GM19468 (cell line): ENCODE measurements around the gene TTC39C.
"Not testable (repeated sequence)": the region's sequence is repeated elsewhere in the genome, so short reads cannot be mapped to it uniquely, and the experiment has no call there.

Source experiments
- ATAC-seq: cut with Tn5 transposase; IDR thresholded peaks from one replicate; pipeline ENCODE4 v1.9.1; 2021; ENCODE audit warnings: mild to moderate bottlenecking, moderate library complexity, moderate number of reproducible peaks; ENCODE audit not compliant: unreplicated experiment; ENCODE audit errors: extremely low read depth

The TTC39C gene

DNA sequence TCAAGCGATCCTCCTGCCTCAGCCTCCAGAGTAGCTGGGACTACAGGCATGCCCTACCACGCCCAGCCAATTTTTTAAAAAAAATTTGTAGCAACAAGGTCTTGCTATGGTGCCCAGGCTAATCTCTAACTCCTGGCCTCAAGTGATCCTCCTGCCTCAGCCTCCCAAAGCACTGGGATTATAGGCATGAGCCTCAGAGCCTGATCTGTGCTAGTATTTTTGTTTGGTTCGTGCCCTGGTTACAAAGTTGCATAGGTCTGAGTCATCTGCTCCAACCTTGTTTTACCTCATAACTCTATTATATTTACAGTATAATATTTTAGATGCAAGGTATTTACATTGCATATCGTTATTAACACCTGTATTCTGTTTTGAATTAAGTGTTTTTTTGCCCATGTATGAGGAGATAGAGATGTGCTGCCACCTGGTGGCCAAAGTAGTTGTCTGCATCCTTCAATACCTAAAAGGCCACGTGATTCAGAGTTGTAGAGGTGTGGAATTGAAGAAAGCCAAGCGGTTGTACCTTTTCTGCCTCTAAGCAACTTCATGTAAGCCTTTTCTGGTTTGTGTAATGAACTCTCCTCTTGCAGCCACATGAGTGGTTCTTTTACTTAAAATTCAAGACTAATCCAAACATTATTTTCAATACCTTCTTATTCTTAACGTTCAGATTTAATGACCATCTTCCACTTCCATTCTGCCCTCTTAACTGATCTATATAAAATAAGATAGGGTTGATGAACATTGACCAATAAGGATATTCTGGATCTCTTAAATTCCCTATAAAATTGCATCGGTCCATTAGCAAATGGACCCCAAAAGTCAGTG is 104.4 kb downstream of the TTC39C start:
- no peak for ATAC-seq

DNA sequence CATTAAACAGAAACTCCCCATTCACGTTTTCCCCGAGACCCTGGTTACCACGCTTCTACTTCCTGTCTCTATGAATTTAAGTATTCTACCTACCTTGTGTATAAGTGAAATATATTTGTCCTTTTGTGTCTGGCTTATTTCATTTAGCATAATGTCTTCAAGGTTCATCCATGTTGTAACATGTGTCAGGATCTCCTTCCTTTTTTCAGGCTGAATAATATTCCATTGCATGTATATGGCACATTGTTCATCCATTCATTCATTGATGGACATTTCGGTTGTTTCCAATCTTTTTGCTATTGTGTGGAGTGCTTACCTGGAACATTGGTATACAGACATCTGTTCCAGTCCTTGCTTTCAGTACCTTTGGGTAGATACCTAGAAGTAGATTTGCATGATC is 106.1 kb downstream of the TTC39C start:
- ATAC-seq = no peak

DNA sequence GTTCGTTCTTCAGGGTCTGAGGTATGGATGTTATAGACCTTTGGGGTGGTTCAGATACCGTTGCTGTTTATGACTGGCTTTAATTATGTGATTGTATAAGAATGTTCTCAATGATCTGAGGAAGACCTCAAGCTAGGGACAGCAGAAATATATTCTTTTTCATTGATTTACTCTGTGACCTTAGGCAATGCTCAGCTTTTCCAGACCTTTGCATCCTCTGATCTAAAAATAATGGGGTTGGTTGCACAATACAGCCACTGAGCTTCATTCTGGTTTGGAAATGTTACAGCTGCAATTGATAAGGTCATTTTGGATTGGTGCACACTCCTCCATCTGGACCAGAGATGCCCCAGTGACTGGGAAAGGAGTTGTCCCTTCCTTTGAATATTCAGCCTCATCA is 107.1 kb downstream of the TTC39C start:
- no peak for ATAC-seq

DNA sequence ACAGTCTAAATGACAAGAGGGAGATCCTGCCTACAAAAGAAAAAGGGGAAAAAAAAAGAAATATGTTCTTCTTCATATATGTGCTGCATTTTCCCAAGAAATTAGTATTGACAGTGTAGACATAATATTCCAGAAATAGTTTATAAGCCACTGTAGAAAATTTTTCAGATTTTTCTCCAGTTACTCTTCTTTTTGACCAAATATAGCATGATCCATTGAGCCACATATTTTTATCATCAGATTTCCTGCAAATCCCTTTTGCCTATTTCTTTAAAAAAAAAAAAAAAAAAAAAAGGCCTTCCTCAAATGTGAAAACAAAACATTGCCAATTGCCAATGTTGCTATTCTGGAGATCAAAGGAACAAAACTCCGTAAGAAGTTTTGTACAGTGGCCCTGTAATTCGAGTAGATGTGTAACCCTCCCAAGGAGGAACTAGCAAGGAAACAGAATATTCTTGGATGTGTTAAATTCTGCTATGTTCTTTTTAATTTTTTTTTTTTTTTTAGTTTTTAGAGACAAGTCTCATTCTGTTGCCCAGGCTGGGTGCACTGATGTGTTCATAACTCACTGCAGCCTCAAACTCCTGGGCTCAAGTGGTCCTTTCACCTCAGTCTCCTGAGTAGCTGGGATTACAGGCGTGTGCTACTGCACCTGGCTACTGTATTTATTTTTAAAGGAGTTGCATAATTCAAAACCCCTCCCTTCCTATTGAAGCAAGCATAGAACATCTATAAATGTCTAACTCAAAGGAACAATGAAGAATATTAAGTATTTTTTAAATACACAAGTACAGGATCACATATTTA is 111.8 kb downstream of the TTC39C start:
- no peak for ATAC-seq

DNA sequence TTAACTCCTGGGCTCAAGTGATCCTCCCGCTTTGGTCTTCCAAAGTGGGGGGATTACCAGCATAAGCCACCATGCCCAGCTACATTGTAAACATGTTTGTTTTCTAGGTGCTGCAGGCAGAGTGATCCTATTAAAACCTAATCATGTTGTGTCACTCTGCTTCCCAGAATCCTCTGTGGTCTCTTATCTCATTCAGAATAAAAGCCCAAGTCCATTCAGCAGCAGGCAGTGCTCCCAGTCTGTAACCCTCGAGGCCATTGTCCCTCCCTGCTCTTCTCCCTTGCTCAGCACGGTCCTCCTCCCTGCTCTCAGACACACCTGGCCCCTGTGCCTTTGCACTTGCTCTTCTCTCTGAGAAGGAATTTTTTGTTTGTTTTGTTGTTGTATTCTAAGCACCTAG is 113.2 kb downstream of the TTC39C start:
- ATAC-seq = no peak

DNA sequence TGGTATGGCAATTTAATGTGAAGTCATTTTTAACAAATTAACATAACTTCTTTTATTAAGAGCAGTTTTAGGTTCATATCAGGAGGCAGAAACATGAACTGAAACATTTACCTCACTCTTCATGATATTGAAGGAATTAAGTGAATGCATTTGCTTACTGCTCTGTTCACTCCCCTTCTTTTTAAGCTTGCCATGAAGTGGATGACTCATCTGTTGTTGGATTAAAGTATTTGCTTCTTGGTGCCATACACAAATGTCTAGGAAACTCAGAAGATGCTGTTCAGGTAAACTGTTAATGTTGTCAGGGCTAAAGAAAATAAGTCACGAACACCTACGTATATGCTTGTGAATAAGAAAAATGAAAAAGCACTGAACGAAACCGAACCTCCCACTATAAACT is 114.1 kb downstream of the TTC39C start:
- no peak for ATAC-seq

DNA sequence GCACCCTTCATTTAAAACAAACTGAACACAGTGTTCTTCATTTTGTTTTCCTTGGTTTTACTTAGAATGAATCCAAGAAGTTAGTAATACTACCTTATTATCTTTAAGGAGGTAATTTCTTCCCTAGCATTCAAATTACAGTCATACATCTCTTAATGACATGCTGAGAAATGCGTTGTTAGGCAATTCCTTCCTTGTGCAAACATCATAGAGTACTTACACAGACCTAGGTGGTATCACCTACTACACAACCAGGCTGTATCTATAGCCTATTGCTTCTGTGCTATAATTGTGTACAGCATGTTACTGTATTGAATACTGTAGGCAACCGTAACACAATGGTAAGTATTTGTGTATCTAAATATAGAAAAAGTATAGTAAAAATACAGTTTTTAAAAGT is 115.9 kb downstream of the TTC39C start:
- no peak for ATAC-seq

DNA sequence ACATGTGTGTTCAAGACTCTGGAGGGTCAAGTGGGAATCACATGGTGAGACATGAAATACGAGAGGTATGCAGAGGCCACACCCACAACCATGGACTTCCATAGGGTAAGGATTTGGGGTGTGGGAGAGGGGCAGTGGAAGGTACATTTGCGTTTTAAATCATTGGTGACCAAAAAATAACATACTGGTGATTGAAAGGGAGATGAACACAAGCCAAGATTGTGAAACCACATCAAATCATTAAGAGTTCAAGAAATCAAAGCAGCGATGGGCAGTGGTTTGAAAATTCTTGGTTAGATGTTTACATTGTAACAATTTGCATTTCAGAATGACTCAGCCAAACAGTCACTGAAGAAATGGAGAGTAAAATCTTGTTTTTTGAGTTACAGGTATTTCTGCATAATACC is 122.4 kb downstream of the TTC39C start:
- ATAC-seq = no peak

DNA sequence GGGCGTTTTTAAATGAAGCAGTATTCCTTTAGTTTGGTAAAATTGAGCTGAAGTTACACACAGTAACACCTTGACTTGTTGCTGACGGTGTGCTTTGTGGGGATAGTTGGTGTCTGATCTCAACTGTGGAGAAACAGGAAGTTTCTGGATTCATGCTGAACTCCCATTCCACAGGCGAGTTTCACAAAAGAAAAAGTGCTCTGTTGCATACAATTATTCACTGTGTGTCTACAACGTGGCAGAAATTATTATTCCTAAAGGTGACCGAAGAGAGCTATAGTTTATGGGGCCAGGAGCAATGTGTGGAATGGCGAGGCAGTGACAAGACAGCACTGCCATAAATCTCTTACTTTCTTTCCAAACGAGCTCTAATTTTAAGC is 123.8 kb downstream of the TTC39C start:
- no peak for ATAC-seq

DNA sequence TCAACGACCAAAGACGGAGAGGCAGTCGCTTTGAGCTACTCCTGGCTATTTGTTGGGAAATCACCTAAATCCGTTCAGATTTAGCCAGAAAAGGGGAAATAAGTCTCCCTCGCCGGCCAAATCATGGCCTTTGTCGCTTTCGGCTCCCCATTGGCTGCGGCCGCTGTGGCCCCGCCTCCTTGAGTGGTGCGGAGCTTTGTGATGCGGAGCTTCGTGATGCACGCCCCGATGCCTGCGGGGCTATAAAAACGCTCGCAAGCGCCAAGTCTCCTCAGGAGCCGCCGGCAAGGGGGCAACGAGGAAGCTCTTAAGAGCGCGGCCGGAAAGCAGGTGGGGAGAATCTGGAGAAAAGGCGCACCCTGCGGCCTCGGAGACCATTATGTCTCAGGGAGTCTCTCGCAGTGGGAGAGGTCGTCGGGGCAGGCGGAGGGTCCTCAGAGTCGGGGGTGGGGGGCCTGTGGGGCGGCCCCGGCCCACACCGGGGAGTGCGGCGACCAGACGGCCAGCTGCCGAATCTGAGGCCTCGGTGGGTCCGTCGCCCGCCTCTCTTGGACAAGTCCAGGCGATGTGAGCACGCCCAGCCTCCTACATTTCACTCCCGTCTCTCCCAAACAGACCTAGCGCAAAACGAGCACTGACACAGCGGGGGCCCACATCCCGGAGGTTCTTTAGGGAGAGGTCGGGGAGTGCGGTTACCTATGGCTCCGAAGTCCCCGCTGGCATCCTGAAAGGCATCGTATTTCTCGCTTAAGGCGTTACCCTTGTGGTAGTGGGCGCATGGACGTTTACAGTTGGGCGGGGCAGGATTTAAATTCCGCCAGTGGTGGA is 124.4 kb downstream of the TTC39C start, which contains the start of gene CABYR:
CABYR (plus strand) TSS at position 274 of the 828 bp plus-strand sequence. CDS start 4,053 bp downstream, outside the sequence.
- ATAC-seq = peak; percentile 50

DNA sequence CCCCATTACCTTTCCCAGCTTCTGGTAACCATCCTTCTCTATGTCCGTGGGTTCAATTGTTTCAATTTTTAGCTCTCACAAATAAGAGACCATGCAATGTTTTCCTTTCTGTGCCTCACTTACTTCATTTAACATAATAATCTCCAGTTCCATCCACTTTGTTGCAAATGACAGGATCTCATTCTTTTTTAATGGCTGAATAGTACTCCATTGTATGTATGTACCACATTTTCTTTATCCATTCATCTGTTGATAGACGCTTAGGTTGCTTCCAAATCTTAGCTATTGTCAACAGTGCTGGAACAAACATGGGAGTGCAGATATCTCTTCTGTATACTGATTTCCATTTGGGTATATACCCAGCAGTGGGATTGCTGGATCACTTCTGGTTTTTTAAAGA is 126.1 kb downstream of the TTC39C start:
- ATAC-seq = no peak

DNA sequence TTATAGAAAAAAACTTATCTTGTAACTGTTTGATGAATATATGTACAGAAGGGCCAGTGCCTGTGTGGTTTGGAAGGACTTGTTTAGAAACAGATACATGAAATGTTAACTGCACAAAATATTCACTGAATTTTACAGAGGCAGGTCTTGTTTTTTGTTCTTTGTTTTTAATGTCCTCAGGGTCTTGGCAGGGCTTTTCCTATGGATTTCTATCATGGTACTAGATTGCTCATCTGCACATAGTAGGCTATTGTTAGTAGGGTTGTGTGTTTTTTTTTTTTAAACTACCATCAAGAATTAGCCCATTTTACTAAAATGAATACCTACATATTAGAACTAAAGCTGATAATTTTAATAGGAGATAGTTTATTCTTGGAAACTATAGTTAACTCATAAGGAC is 127.8 kb downstream of the TTC39C start:
- ATAC-seq = no peak

DNA sequence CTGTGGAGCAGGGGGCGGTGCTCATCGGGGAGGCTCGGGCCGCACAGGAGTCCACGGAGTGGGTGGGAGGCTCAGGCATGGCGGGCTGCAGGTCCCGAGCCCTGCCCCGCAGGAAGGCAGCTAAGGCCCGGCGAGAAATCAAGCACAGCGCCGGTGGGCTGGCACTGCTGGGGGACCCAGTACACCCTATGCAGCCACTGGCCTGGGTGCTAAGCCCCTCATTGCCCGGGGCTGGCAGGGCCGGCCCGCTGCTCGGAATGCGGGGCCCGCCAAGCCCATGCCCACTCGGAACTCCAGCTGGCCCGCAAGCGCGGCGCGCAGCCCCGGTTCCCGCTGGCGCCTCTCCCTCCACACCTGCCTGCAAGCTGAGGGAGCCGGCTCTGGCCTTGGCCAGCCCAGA is 135.0 kb downstream of the TTC39C start:
- not testable (repeated sequence) for ATAC-seq

DNA sequence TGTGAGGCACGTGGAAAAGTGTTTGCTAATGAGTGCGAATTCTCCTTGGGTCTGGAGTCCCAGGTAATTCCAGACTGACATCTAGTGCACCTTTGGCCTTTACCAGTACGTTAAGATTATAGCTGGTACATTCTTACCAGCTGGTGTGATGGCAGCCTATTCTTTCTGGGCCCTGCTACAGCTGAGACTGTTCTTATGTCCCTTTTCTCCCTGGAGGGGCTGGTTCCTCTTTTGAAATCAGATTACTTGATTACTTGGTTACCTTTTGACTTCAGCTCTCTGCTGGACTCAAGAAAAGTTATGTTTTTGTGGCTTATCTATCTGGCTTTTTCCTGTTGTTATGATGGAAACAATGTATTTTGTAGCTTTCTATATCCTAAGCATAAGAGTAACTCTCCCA is 138.8 kb downstream of the TTC39C start:
- no peak for ATAC-seq

DNA sequence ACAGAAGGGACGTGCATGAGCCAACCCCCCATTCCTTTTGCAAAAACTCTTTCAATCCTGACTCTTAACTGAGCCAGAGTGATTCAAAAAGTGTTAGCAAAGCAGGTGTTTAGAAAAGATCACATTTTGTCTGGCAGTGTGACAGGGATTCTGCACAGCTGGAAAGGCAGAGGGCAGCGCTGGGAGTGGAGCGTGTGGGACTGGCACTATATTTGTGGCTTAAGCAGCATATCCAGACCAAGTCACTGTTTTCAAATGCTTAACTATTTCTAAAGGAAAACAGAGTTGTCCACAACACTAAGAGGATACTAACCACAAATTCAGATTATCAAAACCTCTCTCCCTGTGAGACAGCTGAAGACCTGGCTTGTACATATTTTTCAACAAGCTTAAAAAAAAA is 143.3 kb downstream of the TTC39C start:
- ATAC-seq = no peak

DNA sequence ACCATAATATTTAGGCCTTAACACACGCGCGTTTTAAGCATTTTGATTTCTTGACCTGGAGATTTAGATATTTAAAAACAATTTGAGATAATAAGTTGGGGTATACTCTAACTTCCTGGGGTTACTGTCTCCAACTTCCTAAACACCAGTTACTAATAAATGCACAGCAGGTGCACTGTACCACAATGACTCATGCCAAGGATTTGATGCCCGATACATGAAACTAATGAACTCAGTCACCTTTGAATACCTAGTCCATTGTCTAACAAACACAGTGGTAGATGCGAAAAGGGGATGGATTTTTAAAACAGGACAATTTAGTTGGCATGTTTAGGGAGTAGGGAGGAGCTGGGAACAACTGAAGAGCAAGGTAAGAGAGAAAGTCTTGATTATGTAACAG is 145.5 kb downstream of the TTC39C start:
- no peak for ATAC-seq

DNA sequence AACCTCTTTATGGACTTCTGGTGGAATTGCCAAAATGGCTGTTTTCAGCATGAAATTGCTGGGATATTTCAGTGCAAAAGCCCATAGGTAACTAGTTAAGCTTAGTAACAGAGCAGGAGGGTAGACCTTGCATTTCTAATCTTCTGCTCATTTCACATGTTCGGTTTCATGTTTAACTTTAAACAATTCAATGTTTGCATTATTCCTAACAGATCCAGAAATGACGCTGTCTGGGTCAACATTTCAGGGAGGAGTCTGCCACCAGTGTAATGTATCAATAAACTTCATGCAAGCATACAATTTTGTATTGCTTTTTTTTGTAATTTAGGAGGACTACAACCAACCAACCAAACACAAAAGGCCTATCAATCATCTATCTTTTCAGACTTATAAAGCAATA is 146.8 kb downstream of the TTC39C start:
- ATAC-seq = no peak

DNA sequence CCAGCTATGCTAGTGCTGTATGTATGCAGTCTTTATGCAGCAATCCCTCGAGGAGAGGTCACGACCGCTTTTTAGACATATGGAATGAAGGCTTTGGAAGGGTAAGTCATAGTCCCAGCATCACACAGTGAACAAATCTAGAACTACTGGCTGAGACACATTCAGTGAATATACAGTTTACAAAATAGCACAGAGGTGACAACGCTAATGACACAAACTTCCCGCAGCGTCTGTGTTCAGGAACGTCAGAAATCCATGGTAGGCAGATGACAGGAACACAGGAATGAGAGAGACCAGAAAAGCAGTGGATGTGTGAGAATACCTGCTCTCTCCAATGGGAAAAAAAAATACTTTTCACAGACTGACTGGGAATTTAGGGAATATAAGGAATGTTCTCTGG is 153.9 kb downstream of the TTC39C start:
- no peak for ATAC-seq

DNA sequence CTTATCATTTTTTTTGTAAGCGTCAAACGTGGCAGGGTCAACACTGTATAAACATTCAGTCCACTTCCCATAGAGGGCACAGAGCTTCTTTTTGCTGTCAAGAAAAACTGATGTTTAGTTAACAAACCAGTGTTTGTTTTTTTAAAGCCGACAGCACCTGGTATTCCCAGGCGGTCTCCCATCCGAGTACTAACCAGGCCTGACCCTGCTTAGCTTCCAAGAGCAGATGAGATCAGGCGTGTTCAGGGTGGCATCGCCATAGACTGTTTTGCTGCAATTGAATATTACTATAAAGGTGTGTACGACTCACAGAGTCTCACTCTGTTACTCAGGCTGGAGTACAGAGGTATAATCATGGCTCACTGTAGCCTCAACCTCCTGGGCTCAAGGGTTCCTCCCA is 155.8 kb downstream of the TTC39C start:
- no peak for ATAC-seq

DNA sequence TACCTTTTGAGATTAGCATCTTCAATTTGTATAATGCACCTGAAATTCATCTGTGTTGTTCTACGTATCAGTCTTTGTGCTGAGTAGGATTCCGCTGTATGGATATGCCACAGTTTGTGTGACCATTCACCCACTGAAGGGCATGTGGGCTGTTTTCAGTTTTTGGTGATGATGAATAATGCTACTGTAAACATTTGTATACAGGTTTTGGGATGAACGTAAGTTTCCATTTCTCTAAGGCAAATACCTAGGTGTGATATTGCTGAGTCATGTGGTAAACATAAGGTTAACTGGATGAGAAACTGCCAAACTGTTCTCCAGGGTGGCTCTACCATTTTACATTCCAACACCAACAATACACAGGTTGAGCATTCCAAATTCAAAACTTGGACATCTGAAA is 159.4 kb downstream of the TTC39C start:
- ATAC-seq = no peak
